ENCODE measurements around the gene LRRC75A. TPM values are rescaled to one million over a fixed set of nuclear protein-coding genes. Genes with fewer than 3 reads are reported as not detected.

Gene LRRC75A
- total RNA-seq, 1 experiment from 2014 or later: 10.1 TPM

- no peak overlapping the region for H4K91ac ChIP-seq (ENCODE audit: insufficient read length, low read depth, low read length)
- no peak overlapping the region for H4K8ac ChIP-seq (replicated peaks; ENCODE audit: insufficient read length, low read depth, low read length)
- no peak overlapping the region for H2BK15ac ChIP-seq (ENCODE audit: low read depth, low read length)
- no peaks in the 10 kb centered on the region for H3K27me3 ChIP-seq (ENCODE audit: insufficient read depth, low read length)
- no peaks in the 10 kb centered on the region; the same call in 1 of the 2 replicates for H3K4me1 ChIP-seq (ENCODE audit: insufficient read depth, low read length)
- H3K56ac ChIP-seq (ENCODE audit: insufficient read length, low read depth, low read length): no peak overlapping the region
- peaks cover 8 to 9% of the 10 kb centered on the region in 2 experiments for H3K4me1 Mint-ChIP-seq
- WGBS (ENCODE audit: extremely low coverage, insufficient read length, low lambda C conversion rate): no CpG with 5 or more reads among the region's 10 CpGs
- H3K9ac ChIP-seq (ENCODE audit: extremely low read depth, insufficient read length, low read length): no peak overlapping the region
- no peaks in the 10 kb centered on the region; a peak in 1 of 5 replicates for H3K9me3 Mint-ChIP-seq
- no peak overlapping the region; the same call in 1 of the 2 replicates for H3K14ac ChIP-seq (ENCODE audit: insufficient read depth, low read length)
- no peak for TF ChIP-seq CTCF (conservative IDR thresholded peaks at IDR 0.05)
- no peak overlapping the region for H2BK20ac ChIP-seq (ENCODE audit: low read depth, low read length, poor library complexity, severe bottlenecking)
- no peaks in the 10 kb centered on the region for H3K9me3 ChIP-seq (ENCODE audit: control insufficient read depth, low read depth, low read length)
- no peak overlapping the region for H2BK12ac ChIP-seq (ENCODE audit: insufficient read length, low read depth, low read length)
- no peaks in the 10 kb centered on the region for H3K79me2 ChIP-seq (ENCODE audit: insufficient read depth, low read length)
- H3K4ac ChIP-seq (ENCODE audit: low read depth, low read length): no peak overlapping the region
- DNase-seq: peak; percentile 32
- H3K4me2 ChIP-seq (ENCODE audit: insufficient read depth, insufficient read length, low read length): no peak overlapping the region
- peaks cover 2% of the 10 kb centered on the region for H3K27me3 Mint-ChIP-seq (ENCODE audit: low read depth)
- no peak overlapping the region for H2BK5ac ChIP-seq (ENCODE audit: insufficient read length, low read length)
- H3K4me3 Mint-ChIP-seq: no peak overlapping the region
- no peak overlapping the region for H2BK120ac ChIP-seq (ENCODE audit: low read depth, low read length, poor library complexity, severe bottlenecking)
- no peaks in the 10 kb centered on the region for H3K23me2 ChIP-seq (ENCODE audit: insufficient read length, low read depth, low read length, poor library complexity, severe bottlenecking)
- H3K27ac Mint-ChIP-seq: no peak overlapping the region
- no peak overlapping the region for H3K23ac ChIP-seq (ENCODE audit: insufficient read length, low read depth, low read length)
- H3K79me1 ChIP-seq (ENCODE audit: insufficient read depth, low read depth, low read length, poor library complexity, severe bottlenecking): no peaks in the 10 kb centered on the region
- H2AK5ac ChIP-seq (ENCODE audit: insufficient read length, low read length): no peak overlapping the region
- no peak overlapping the region for H3K18ac ChIP-seq (ENCODE audit: insufficient read length, low read depth, low read length)
- H4K20me1 ChIP-seq (ENCODE audit: control insufficient read depth, insufficient read depth, insufficient read length): no peaks in the 10 kb centered on the region
- H4K5ac ChIP-seq (ENCODE audit: insufficient read length, low read depth, low read length): no peak overlapping the region
- H3K36me3 Mint-ChIP-seq (ENCODE audit: insufficient read depth in 1 of 3, low read depth in 3 of 3): no peaks in the 10 kb centered on the region
- no peak overlapping the region for H3K27ac ChIP-seq (ENCODE audit: insufficient read length, low read depth, low read length)
- H3T11ph ChIP-seq (ENCODE audit: low read length): no peak overlapping the region
- no peak overlapping the region for H2AFZ ChIP-seq (ENCODE audit: low read length)
Observed at GRCh38 chr17:16423226-16423872, 68.6 kb downstream of the LRRC75A start.
